Vagina (tissue), 2 donors: Measurements from ENCODE around the gene ZNF628.

ENCODE experiments used
- POLR2A ChIP-seq, 2 donors: fragments of 450-650 bp; IDR thresholded peaks; one replicate each; pipeline ENCODE4 v1.6.1; 2017; ENCODE audit warnings: antibody characterized with exemption in 2 of 2, mild to moderate bottlenecking in 2 of 2, moderate library complexity in 2 of 2
- TF ChIP-seq, protein P1 (sequence below), 3 experiments: fragments of 450-650 bp in 2 of 3; fragments of 200-600 bp in 1 of 3; sonication (generic) in 1 of 3; IDR thresholded peaks; one replicate each; pipeline ENCODE4 v1.5.1; 2017 to 2019; ENCODE audit warnings: antibody characterized with exemption in 3 of 3, mild to moderate bottlenecking in 2 of 3, moderate library complexity in 2 of 3

DNA sequence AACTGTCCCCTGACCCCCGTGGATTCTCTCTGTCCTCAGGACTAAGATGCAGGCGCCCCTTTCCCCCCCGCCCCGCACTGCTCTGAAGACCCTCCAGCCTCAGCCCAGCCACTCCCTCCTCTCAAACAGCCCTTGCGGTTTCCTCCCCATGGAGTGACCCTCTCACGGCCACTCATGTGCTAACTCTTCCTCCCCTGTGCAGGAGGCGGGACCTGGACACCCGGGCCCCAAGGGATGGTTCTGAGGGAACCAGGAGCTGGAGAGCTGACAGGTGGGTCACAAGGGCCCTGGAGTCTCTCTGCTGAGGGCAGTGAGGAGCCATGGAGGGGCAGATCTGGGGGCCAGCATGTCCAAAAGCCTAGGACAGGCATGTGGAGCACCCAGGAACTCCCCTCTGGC is 16.9 kb upstream of the ZNF628 start:
- TF ChIP-seq, protein P1, sequence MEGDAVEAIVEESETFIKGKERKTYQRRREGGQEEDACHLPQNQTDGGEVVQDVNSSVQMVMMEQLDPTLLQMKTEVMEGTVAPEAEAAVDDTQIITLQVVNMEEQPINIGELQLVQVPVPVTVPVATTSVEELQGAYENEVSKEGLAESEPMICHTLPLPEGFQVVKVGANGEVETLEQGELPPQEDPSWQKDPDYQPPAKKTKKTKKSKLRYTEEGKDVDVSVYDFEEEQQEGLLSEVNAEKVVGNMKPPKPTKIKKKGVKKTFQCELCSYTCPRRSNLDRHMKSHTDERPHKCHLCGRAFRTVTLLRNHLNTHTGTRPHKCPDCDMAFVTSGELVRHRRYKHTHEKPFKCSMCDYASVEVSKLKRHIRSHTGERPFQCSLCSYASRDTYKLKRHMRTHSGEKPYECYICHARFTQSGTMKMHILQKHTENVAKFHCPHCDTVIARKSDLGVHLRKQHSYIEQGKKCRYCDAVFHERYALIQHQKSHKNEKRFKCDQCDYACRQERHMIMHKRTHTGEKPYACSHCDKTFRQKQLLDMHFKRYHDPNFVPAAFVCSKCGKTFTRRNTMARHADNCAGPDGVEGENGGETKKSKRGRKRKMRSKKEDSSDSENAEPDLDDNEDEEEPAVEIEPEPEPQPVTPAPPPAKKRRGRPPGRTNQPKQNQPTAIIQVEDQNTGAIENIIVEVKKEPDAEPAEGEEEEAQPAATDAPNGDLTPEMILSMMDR (IDR thresholded peaks at IDR 0.05) = no peak
- TF ChIP-seq POLR2A (IDR thresholded peaks at IDR 0.05) = no peak
